Esophagus squamous epithelium (tissue), 4 donors: ENCODE results near the gene NPTXR.

Experiments used
- CTCF ChIP-seq, 6 experiments: fragments of 450-650 bp in 4 of 6; fragments of 200-600 bp in 2 of 6; sonication (generic) in 2 of 6; IDR thresholded peaks; one replicate each; pipeline ENCODE4 v1.5.1; 2016 to 2019; ENCODE audit warnings: antibody characterized with exemption in 6 of 6, mild to moderate bottlenecking in 4 of 6, moderate library complexity in 4 of 6
- POLR2A ChIP-seq, 4 donors: fragments of 450-650 bp; IDR thresholded peaks; one replicate each; pipeline ENCODE4 v1.6.1; 2017; ENCODE audit warnings: antibody characterized with exemption in 4 of 4, mild to moderate bottlenecking in 4 of 4, moderate library complexity in 3 of 4

- TF ChIP-seq CTCF (IDR thresholded peaks at IDR 0.05), result no peak
- TF ChIP-seq POLR2A (IDR thresholded peaks at IDR 0.05), result no peak
Measured at GRCh38 chr22:38890377-38890776, 46.5 kb upstream of the NPTXR start.
